Fibroblast of mammary gland (primary cell): ENCODE results near the gene PRRX1.

Experiments
- DNase-seq: peaks from one replicate; pipeline ENCODE4 v3.0.0-alpha.2; 2010; ENCODE audit warnings: low read depth
- H3K4me3 ChIP-seq: 2 replicates; pipeline ENCODE4 v1.5.1; 2011; ENCODE audit warnings: low read depth, mild to moderate bottlenecking, low read length, moderate library complexity; ENCODE audit not compliant: control insufficient read depth
- CTCF ChIP-seq: conservative IDR thresholded peaks from 2 replicates; pipeline ENCODE4 v1.5.1; 2011; ENCODE audit warnings: low read depth, low read length, inconsistent platforms; ENCODE audit not compliant: control insufficient read depth, insufficient read depth

The PRRX1 gene

GRCh38 chr1:170669586-170670530 is 5.9 kb downstream of the PRRX1 start:
- peak overlapping the region; percentile 42 for H3K4me3 ChIP-seq
- TF ChIP-seq CTCF = no peak
- DNase-seq = no peak

- DNase-seq = peak; percentile 70
- peak overlapping the region; percentile 23 for H3K4me3 ChIP-seq
- peak; percentile 70 for TF ChIP-seq CTCF
These were observed 7.1 kb downstream of the PRRX1 start for GRCh38 chr1:170670802-170671628.

GRCh38 chr1:170671629-170671963 is 7.7 kb downstream of the PRRX1 start:
- no peak overlapping the region for H3K4me3 ChIP-seq
- no peak for DNase-seq
- TF ChIP-seq CTCF = no peak

GRCh38 chr1:170672316-170672715 is 8.4 kb downstream of the PRRX1 start:
- no peak for TF ChIP-seq CTCF
- H3K4me3 ChIP-seq = no peak overlapping the region
- DNase-seq = no peak

GRCh38 chr1:170674239-170674638 is 10.3 kb downstream of the PRRX1 start:
- DNase-seq = peak; percentile 94
- TF ChIP-seq CTCF = no peak
- H3K4me3 ChIP-seq = no peak overlapping the region

GRCh38 chr1:170674986-170675385 is 11.1 kb downstream of the PRRX1 start:
- no peak overlapping the region for H3K4me3 ChIP-seq
- peak; percentile 74 for DNase-seq

More at GRCh38 chr1:170674986-170675385, 11.1 kb downstream of the PRRX1 start:
- no peak for TF ChIP-seq CTCF
